ENCODE results near the gene OR10A7. TPM values are rescaled to one million over a fixed set of nuclear protein-coding genes. Genes with fewer than 3 reads are reported as not detected.
"Not testable (repeated sequence)": the region's sequence is repeated elsewhere in the genome, so short reads cannot be mapped to it uniquely, and the experiment has no call there.

Gene OR10A7, protein sequence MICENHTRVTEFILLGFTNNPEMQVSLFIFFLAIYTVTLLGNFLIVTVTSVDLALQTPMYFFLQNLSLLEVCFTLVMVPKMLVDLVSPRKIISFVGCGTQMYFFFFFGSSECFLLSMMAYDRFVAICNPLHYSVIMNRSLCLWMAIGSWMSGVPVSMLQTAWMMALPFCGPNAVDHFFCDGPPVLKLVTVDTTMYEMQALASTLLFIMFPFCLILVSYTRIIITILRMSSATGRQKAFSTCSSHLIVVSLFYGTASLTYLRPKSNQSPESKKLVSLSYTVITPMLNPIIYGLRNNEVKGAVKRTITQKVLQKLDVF
- not detected for polyA plus RNA-seq (ENCODE audit: insufficient read length in 10 of 10)
- long read RNA-seq, donor 1: 0 reads
- long read RNA-seq, donor 2: 0 reads
- long read RNA-seq, donor 3: 0 reads
- long read RNA-seq, donor 4: 0 reads
- long read RNA-seq, donor 5: 0 reads
- long read RNA-seq, donor 6: 0 reads
- long read RNA-seq, donor 7: 0 reads
- long read RNA-seq, donor 8: 0 reads
- long read RNA-seq, donor 9: 0 reads

DNA sequence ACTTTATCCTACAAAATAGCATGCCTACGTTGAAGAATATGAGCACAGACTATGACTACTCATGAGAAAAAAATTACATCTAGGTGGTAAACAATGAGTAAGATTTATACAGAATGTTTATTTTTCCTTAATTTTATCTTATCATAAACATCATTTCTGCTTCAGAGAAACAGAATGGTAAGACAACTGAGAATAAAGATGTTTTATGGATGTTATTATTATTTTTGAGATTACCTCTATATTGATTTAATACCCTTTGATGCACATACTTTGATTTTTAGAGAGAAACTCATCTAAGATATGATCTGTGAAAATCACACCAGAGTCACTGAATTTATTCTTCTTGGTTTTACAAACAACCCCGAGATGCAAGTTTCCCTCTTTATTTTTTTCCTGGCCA, at the start of gene OR10A7:
OR10A7 (plus strand) TSS at position 301 of the 400 bp plus-strand sequence; CDS start at position 301, 0 bp downstream.
- DNase-seq: no peak

DNA sequence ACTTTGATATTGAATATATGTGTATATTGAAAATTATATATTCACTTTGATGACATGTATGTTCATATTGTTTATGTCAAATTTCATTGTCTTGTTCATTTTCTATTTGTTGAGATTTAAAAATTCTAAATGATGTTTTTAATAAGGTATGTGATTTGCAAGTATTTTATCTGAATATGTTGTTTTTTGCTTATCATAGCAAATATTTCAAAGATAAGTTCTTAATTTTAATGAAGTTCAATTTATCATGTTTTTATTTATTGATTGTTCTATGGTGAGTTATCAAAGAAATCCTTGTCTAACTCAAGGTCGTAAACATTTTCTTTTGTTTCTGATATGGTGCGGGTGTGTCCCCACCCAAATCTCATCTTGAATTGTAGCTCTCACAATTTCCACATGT, 49.4 kb upstream of the OR10A7 start:
- DNase-seq: no peak

DNA sequence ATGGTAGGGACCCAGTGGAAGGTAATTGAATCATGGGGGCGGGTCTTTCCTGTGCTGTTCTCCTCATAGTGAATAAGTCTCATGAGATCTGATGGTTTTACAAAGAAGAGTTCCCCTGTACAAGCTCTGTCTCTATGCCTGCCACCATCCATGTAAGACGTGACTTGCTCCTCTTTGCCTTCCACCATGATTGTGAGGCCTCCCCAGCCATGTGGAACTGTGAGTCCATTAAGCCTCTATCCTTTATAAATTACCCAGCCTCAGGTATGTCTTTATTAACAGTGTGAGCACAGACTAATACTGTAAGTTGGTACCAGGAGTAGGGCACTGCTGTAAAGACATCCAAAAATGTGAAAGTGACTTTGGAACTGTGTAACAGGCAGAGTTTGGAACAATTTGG, 49.0 kb upstream of the OR10A7 start:
- DNase-seq: not testable (repeated sequence)

DNA sequence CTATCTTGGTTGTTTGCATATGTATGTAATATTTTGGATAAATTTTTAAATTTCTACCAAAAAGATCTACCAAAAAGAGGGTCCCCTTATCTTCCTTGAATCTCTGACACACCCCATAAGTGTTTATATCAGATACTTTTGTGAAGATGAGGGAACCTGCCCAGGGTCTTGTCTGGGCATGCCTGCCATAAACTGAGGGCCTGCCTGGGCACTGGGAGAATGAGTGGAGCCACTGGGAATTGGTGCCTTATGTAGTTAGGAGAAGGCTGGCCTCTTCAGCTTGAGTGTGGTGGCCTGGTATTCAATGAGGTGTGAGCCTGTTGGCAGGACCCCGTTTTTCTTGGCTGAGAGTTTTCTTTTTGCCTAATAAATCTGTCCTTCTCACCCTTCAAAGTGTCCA, 48.1 kb upstream of the OR10A7 start:
- DNase-seq: no peak

DNA sequence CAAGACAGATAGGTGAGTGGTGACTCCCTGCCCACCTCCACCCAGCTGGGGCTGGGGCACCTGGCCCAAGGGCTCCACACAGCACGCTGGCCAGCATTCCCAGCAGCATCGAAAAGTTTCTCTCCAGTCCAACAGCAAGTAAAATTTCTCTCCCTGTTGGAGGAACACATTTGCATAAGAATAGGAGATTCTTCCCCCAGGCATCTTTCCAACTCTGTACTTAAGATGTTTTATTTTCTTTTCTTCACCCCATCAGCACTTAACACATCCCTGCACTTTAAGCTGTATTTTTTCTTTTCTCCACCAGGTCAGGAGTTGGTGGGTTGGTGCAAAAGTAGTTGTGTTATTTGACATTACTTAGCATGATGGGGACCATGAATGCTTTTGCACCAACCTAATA, 47.4 kb upstream of the OR10A7 start:
- no peak for DNase-seq

DNA sequence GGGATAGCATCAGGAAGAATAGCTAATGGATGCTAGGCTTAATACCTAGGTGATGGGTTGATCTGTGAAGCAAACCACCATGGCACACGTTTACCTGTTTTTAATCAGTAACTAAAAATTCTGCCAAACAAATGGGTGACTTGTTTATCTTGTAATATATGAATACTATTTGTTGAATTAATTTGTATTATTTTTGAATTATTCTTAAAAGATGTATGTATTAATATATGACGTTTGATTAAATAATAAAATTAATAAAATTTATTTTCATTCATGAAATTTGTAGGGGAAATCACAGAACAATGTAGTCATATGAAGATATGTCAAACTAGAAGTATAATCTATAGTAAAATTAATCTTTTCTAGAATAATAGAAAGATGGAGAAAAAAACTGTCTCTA, 32.3 kb upstream of the OR10A7 start:
- no peak for DNase-seq

DNA sequence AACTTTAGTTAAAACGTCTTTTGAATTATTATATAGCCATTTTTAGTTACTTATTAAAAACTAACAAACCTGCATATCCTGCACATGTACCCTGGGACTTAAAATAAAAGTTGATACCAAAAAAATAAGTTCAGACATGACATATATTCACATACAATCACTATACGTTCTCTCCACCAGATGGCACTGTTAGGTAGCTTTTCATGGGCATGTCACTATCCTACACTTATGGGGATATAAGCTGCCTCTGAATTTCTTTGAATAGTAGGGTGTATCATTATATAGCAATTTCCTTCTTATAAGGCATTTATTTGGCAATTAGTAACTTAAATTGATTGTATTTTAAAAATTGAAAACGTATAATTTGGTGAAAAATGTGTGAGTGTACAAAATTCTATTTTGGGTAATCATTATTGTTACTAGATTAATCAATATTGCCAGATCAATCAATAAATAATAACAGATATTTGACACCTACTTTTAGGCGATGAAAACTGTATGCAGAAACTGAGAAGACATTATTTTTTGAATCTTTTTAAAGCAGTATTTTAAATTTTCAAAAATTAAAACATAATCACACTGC, 31.8 kb upstream of the OR10A7 start:
- peak; percentile 59 to 80 (median 70) for DNase-seq

DNA sequence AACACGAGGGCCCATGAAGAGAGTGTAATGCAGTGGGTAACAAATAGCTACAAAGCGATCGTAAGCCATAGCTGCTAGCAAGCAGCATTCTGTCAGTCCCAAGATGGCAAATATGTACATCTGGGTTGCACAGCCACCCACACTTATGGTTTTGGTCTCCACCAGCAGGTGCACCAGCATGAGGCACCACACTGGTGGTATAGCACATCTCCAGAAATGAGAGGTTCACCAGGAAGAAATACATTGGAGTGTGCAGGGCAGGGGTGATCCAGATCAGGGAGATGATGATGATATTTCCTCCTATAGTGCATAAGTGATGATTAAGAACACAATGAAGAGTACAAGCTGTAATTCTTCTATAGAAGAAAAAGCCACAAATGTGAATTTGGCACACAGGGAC, 26.4 kb upstream of the OR10A7 start:
- DNase-seq: no peak

DNA sequence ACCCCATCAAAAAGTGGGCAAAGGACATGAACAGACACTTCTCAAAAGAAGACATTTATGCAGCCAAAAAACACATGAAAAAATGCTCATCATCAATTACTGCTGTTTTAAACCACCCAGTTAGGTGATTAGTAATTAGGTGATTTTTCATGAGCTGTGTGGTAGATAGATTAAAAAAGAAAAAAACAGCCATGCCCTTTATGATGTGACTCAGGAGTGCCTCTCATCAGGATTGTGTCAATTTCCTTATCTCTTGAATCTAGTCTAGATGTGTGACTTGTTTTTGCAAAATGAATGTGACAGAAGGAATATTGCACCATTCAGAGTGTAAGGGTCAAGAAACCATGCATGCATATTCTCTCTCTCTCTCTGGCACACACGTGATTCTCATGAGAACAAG, 5.7 kb downstream of the OR10A7 start:
- no peak for DNase-seq

DNA sequence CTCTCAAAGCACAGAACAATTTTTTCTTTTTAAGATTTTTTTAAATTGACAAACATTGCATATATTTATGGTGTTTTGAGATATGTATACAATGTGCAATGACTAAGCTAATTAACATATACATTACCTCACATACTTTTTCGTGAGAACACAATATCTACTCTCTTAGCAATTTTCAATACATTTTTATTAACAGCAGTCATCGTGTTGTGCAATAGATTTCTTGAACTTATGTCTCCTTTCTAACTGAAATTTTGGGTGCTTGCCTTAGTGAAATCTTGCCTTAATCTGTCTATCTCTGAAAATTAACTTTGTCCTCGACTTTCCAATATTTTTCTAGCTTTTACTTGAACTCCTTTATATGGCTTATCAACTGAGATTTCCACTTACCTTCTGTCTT, 6.8 kb downstream of the OR10A7 start:
- no peak for DNase-seq

DNA sequence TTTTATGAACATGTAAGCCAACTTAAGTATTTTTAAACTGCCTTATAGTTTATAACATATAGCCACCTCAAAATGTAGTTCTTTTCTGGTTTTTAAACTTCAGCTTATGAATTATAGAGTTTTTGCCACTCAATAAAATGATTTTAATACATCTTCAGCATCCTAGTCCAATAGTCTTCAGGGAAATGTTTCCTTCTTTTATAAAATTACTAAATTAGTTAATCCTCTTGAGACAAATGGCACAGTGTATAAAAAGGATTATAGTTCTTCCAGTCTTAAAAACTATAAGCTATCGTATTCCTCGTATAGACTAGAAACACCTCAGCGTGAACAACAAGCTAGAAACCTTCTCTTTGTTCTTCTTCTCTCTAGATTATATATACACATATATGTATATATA, 23.5 kb downstream of the OR10A7 start, which contains the start of gene OR6C74:
OR6C74 (plus strand) TSS at position 301 of the 400 bp plus-strand sequence. CDS start 2,679 bp downstream, outside the sequence.
- no peak for DNase-seq

DNA sequence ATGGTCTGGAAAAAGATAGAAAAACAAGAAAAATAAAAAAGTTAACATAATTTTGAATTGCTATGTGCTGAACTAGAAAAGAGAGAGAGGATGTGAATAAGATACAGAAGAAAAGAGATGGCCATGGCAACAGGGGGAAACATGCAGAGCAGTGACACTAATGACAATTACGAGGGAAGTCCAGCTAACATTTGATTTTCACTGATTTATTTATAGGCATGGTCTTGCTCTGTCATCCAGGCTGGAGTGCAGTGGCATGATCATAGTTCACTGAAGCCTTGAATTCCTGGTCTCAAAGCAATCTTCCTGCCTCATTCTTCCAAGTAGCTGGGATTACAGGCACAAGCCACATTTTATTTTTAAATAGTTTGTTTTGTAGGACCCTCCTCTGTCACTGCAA, 25.3 kb downstream of the OR10A7 start:
- DNase-seq: no peak

DNA sequence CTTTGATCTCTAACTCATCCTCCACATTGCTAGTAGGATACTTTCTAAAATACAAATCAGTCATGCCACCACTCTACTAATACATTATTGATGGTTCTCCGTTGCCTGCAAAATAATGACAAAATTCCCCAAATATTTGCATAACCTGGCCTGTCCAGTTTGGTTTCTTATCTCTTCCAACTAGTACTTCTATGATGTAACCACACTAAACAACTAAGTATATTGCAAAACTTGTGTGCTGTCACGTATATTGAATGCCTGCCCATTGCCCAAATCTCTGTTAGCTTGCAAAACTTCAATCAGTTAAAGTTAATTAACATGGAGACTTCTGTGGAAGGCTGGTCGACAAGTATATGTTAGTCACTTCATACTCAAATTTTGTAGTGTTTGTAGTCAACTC, 30.1 kb downstream of the OR10A7 start:
- DNase-seq: no peak

DNA sequence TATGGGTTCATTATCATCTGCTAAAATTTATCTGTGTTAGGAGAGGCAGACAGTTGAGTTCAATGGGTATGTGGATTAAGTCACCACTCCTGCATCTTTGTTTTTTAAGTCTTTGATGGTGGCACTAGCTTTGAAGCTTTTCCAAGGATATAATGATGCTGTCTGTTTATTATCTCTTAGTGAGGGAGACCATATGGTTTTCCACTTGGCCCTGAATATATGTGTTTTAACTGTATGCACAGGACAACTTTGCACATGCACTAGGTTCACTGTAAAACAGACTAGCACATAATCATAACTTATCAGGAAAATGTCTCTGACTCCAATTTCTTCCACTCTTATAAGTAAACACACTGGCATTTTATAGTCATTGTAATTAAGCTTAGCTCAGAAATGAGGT, 32.5 kb downstream of the OR10A7 start:
- DNase-seq: no peak

DNA sequence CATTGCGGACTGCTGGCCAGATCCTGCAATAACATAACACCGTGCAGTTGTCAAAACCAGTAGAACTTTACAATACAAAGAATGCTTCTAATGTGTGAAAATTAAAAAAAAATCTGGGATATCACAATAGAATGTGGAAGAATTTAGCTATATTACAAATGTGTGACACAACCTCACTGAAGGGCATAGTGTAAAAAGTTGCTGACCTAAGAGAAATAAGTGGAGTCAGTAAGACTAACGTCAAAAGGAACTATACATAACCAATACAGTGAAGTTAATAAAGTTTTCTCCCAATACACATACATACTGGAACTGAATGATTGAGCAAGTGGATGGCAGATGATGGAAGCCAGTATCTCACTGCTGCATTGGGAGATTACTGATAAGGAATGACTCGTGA, 36.0 kb downstream of the OR10A7 start:
- no peak for DNase-seq

DNA sequence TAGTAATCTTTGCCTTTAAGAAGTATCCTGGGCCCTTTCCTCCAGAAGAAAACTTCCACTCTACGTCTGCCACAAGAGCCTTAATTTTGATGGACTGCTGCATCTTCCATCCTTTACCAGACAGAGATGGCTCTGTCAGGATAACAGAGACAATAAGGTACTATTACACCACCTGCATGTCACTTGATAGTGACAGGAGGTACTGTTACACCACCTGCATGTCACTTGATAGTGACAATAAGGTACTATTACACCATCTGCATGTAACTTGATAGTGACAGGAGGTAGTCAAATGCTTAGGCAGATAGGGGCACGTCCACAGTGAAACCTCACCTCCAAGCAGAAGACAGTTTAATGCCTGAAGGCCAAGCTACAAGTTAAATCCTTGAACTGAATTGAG, 37.5 kb downstream of the OR10A7 start:
- no peak for DNase-seq

Other genes with a start within 250 kb of the OR10A7 start
- 1 to 10 TPM in 9 of 10 donors, under 1 TPM in 1; 0.99 to 7.6 (median 1.6) TPM for gene TESPA1, start 236.3 kb upstream of the OR10A7 start, polyA plus RNA-seq (ENCODE audit: insufficient read length in 10 of 10)
- gene NEUROD4, start 201.1 kb upstream of the OR10A7 start, polyA plus RNA-seq (ENCODE audit: insufficient read length in 10 of 10): not detected
- not detected for gene OR9K2, start 94.6 kb upstream of the OR10A7 start, polyA plus RNA-seq (ENCODE audit: insufficient read length in 10 of 10)
- gene OR6C74, start 23.6 kb downstream of the OR10A7 start, polyA plus RNA-seq (ENCODE audit: insufficient read length in 10 of 10): not detected
- gene OR6C6, start 75.5 kb downstream of the OR10A7 start, polyA plus RNA-seq (ENCODE audit: insufficient read length in 10 of 10): under 1 TPM in 1 of 10 donors, not detected in 9; 0.18 TPM
- gene OR6C1, start 93.3 kb downstream of the OR10A7 start, polyA plus RNA-seq (ENCODE audit: insufficient read length in 10 of 10): not detected
- gene OR6C3, start 109.7 kb downstream of the OR10A7 start, polyA plus RNA-seq (ENCODE audit: insufficient read length in 10 of 10): not detected
- gene OR6C75, start 141.9 kb downstream of the OR10A7 start, polyA plus RNA-seq (ENCODE audit: insufficient read length in 10 of 10): under 1 TPM in 1 of 10 donors, not detected in 9; 0.09 TPM
- gene OR6C65, start 179.5 kb downstream of the OR10A7 start, polyA plus RNA-seq (ENCODE audit: insufficient read length in 10 of 10): not detected
- not detected for gene OR6C76, start 205.2 kb downstream of the OR10A7 start, polyA plus RNA-seq (ENCODE audit: insufficient read length in 10 of 10)
- gene OR6C2, start 223.1 kb downstream of the OR10A7 start, polyA plus RNA-seq (ENCODE audit: insufficient read length in 10 of 10): not detected
- not detected for gene OR6C70, start 249.1 kb downstream of the OR10A7 start, polyA plus RNA-seq (ENCODE audit: insufficient read length in 10 of 10)